CD14-positive monocyte (primary cell): ENCODE measurements around the gene NCOA4. TPM values are rescaled to one million over a fixed set of nuclear protein-coding genes. Genes with fewer than 3 reads are reported as not detected.
"Not testable (repeated sequence)": the region's sequence is repeated elsewhere in the genome, so short reads cannot be mapped to it uniquely, and the experiment has no call there.

Experiments used
- DNase-seq, 3 donors: peaks; one replicate each; pipeline ENCODE4 v3.0.0-alpha.2; 2011 to 2022
- H2AFZ ChIP-seq: 2 replicates; pipeline ENCODE4 v1.6.0; 2012; ENCODE audit warnings: mild to moderate bottlenecking, low read depth, low read length, inconsistent platforms; ENCODE audit not compliant: insufficient read depth, poor library complexity, severe bottlenecking
- H3K27ac ChIP-seq, 2 donors: 1 replicate in 1 of 2; 2 replicates in 1 of 2; pipeline ENCODE4 v1.5.1; 2012 to 2013; ENCODE audit warnings: low read length in 2 of 2, control low read depth in 1 of 2, inconsistent platforms in 1 of 2, low read depth in 1 of 2, mild to moderate bottlenecking in 1 of 2
- H3K27me3 ChIP-seq, 2 donors: one replicate each; pipeline versions ENCODE4 v1.6.0 to v1.6.1; 2011 to 2013; ENCODE audit warnings: low read length in 2 of 2; ENCODE audit not compliant: control insufficient read depth in 2 of 2, insufficient read depth in 2 of 2
- H3K36me3 ChIP-seq, 2 donors: replicated peaks in 1 of 2; 1 replicate in 1 of 2; 2 replicates in 1 of 2; pipeline versions ENCODE4 v1.5.1 to v1.6.1; 2012 to 2013; ENCODE audit warnings: low read length in 2 of 2, control low read depth in 1 of 2, inconsistent platforms in 1 of 2, mild to moderate bottlenecking in 1 of 2; ENCODE audit not compliant: insufficient read depth in 2 of 2, control insufficient read depth in 1 of 2
- H3K4me1 ChIP-seq, 2 donors: 1 replicate in 1 of 2; 2 replicates in 1 of 2; pipeline versions ENCODE4 v1.5.1 to v1.6.1; 2012 to 2013; ENCODE audit warnings: low read length in 2 of 2, control low read depth in 1 of 2, inconsistent platforms in 1 of 2, mild to moderate bottlenecking in 1 of 2, moderate library complexity in 1 of 2; ENCODE audit not compliant: insufficient read depth in 2 of 2, control insufficient read depth in 1 of 2
- H3K4me2 ChIP-seq: replicated peaks from 2 replicates; pipeline ENCODE3; 2012; ENCODE audit warnings: low read length, moderate library complexity, mild to moderate bottlenecking; ENCODE audit not compliant: poor library complexity, severe bottlenecking; ENCODE audit errors: extremely low read depth
- H3K4me3 ChIP-seq, 3 experiments: fragments of 200-600 bp in 1 of 3; sonication (generic) in 1 of 3; replicated peaks in 1 of 3; 1 replicate in 2 of 3; 2 replicates in 1 of 3; pipeline ENCODE4 v1.5.1; 2011 to 2013; ENCODE audit warnings: low read length in 3 of 3, mild to moderate bottlenecking in 3 of 3, control low read depth in 2 of 3, low read depth in 2 of 3, inconsistent platforms in 1 of 3, moderate library complexity in 1 of 3
- H3K79me2 ChIP-seq: 2 replicates; pipeline ENCODE4 v1.6.0; 2012; ENCODE audit warnings: mild to moderate bottlenecking, control low read depth, inconsistent platforms, low read length, moderate library complexity; ENCODE audit not compliant: insufficient read depth
- H3K9ac ChIP-seq: 2 replicates; pipeline ENCODE4 v1.6.0; 2017; ENCODE audit warnings: low read length, mild to moderate bottlenecking; ENCODE audit not compliant: insufficient read depth, poor library complexity, severe bottlenecking
- H3K9me3 ChIP-seq, 2 donors: replicated peaks in 1 of 2; 1 replicate in 1 of 2; 2 replicates in 1 of 2; pipeline versions ENCODE4 v1.5.1 to v1.6.1; 2012 to 2013; ENCODE audit warnings: low read length in 2 of 2, control low read depth in 1 of 2; ENCODE audit not compliant: control insufficient read depth in 1 of 2, insufficient read depth in 1 of 2
- H4K20me1 ChIP-seq: 2 replicates; pipeline ENCODE4 v1.6.0; 2012; ENCODE audit warnings: mild to moderate bottlenecking, low read length, control low read depth, moderate library complexity; ENCODE audit not compliant: insufficient read depth
- H3K27ac Mint-ChIP-seq, 7 donors: one replicate each; pipeline ENCODE4 v1.8.0; 2020; ENCODE audit warnings: mild to moderate bottlenecking in 7 of 7, mixed read lengths in 7 of 7, moderate library complexity in 6 of 7, inconsistent platforms in 2 of 7
- H3K27me3 Mint-ChIP-seq, 3 donors: one replicate each; pipeline ENCODE4 v1.8.0; 2021 to 2022; ENCODE audit warnings: low read depth in 3 of 3, mild to moderate bottlenecking in 3 of 3, mixed read lengths in 3 of 3, moderate library complexity in 3 of 3, inconsistent platforms in 1 of 3
- H3K36me3 Mint-ChIP-seq, 2 donors: one replicate each; pipeline ENCODE4 v1.8.0; 2020; ENCODE audit warnings: mixed read lengths in 2 of 2, inconsistent platforms in 1 of 2, mild to moderate bottlenecking in 1 of 2
- H3K4me1 Mint-ChIP-seq: one replicate; pipeline ENCODE4 v1.8.0; 2020; ENCODE audit warnings: mild to moderate bottlenecking, mixed read lengths
- H3K4me3 Mint-ChIP-seq, 2 donors: one replicate each; pipeline ENCODE4 v1.8.0; 2020; ENCODE audit warnings: mild to moderate bottlenecking in 2 of 2, mixed read lengths in 2 of 2, moderate library complexity in 1 of 2
- H3K9me3 Mint-ChIP-seq, 7 donors: one replicate each; pipeline ENCODE4 v1.8.0; 2020 to 2022; ENCODE audit warnings: mixed read lengths in 7 of 7, mild to moderate bottlenecking in 6 of 7, moderate library complexity in 6 of 7, inconsistent platforms in 2 of 7
- WGBS: methylation state at CpG from one replicate; pipeline ENCODE4 v1.1.5; 2013; ENCODE audit warnings: missing lambda C conversion rate; ENCODE audit not compliant: insufficient coverage; 5-methylcytosine and 5-hydroxymethylcytosine counted together
- intact Hi-C, 2 donors: fragments of 100-400 bp; cut with micrococcal nuclease; formaldehyde crosslinking; loops; one replicate each; pipeline versions ENCODE4 v1.15.0 to v1.15.1; 2023
- polyA plus RNA-seq, 3 donors: library from polyadenylated mRNA; depleted of rRNA in 1 of 3; unstranded in 2 of 3; stranded (reverse) in 1 of 3; fragments of 300-500 nt in 2 of 3; fragments of >200 nt in 1 of 3; fragmentation: Illumina TruSeq in 2 of 3; gene quantifications; 1 replicate in 2 of 3; 2 replicates in 1 of 3; pipeline ENCODE4 v1.2.3, GENCODE V29; 2012 to 2021
- TF ChIP-seq, protein P1 (sequence below): fragments of 200-600 bp; IDR thresholded peaks from one replicate; pipeline ENCODE4 v1.8.0; 2022; ENCODE audit warnings: antibody characterized with exemption, mild to moderate bottlenecking

NCOA4 gene
- polyA plus RNA-seq, 3 donors, result 161 to 853 (median 784) TPM

DNA sequence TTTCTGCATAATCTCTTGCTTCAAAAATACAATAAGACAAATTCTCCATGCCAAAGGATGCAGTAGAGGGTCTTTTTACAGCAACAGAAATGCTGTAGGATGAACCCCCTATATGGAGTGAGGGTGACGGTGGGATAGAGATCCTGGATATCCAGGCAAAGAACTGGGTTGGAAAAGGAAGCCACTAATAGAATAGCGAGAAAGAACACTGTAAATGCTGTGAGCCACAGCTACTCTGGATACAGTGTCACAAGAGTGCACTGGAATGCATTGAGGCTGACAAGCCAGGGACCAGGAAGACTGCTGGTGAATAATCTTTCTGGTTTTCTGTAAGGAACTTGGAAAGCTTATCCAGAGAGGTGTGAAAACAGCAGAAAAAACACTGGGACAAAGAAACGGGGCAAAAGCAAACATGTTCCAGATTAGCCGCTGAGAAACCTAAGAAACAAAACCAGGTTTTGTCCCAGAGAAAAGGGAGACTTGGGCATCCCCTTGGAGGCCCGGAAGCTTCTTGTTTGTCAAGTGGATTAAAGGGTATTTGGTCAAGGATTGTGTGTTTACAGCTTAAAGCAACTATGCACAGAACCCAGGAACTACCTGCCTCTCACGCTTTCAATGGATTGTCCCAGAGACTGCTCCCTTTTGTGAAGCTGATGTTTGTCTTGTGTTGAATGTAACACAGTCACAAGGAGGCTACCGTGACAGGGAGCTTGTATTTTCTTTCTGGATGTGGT is 21.8 kb upstream of the NCOA4 start:
- TF ChIP-seq, protein P1, sequence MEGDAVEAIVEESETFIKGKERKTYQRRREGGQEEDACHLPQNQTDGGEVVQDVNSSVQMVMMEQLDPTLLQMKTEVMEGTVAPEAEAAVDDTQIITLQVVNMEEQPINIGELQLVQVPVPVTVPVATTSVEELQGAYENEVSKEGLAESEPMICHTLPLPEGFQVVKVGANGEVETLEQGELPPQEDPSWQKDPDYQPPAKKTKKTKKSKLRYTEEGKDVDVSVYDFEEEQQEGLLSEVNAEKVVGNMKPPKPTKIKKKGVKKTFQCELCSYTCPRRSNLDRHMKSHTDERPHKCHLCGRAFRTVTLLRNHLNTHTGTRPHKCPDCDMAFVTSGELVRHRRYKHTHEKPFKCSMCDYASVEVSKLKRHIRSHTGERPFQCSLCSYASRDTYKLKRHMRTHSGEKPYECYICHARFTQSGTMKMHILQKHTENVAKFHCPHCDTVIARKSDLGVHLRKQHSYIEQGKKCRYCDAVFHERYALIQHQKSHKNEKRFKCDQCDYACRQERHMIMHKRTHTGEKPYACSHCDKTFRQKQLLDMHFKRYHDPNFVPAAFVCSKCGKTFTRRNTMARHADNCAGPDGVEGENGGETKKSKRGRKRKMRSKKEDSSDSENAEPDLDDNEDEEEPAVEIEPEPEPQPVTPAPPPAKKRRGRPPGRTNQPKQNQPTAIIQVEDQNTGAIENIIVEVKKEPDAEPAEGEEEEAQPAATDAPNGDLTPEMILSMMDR, result no peak
- H3K9me3 Mint-ChIP-seq, result peaks cover 4 to 10% (median 8%) of the 10 kb centered on the region in 7 donors
- H3K27ac ChIP-seq, result no peak overlapping the region

DNA sequence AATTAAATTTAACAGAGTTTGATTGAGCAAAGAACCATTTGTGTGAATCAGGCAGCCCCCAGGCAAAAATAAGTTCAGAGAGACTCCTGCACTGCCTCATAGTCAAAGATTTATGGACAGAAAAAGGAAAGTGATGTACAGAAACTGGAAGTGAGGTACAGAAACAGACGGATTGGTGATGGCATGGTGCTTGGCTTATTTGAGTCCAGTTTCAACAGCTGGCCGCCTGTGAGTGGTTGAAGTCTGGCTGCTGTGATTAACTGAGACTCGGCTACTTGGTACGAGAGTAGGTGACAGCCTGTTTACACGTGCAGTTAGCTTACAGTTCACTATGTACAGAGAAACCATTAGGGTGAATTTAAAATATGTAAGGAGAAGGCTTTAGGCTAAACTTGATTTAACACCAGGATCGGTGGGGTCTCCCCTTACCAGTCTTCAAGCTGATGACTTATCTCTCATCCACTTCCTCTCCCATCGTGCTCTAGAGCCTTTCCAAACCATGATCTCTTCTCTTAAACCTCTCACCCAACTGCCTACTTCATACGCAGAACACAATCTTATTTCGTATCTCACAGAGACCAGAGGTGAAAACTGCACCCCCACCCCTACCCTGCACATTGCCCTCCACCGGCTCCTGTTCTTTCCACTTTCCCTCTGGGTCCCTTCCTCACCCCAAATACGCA is 20.7 kb upstream of the NCOA4 start:
- Mint-ChIP-seq H3K36me3 (no peaks in the 10 kb centered on the region), H3K9me3 (peaks cover 0 to 2% (median 0%) of the 10 kb centered on the region in 7 donors), H3K4me3 (no peak overlapping the region), H3K4me1 (peaks cover 12% of the 10 kb centered on the region), H3K27ac (peak overlapping the region in 4 of 7 donors; percentile 1 to 54 (median 24)), H3K27me3 (peaks cover 0 to 4% (median 0%) of the 10 kb centered on the region in 3 donors)
- no peak overlapping the region for H3K27ac ChIP-seq
- H4K20me1 ChIP-seq, result no peaks in the 10 kb centered on the region
- no peaks in the 10 kb centered on the region for H3K79me2 ChIP-seq
- peak in 2 of 3 donors; percentile 17 to 33 for DNase-seq
- H3K4me1 ChIP-seq, result peaks cover 12 to 15% of the 10 kb centered on the region in 2 donors
- no peaks in the 10 kb centered on the region for H3K36me3 ChIP-seq
- TF ChIP-seq, protein P1, result no peak
- H3K27me3 ChIP-seq, result no peaks in the 10 kb centered on the region
- intact Hi-C loops, result no loop called here
- peak overlapping the region; percentile 8 for H3K4me2 ChIP-seq
- H3K9me3 ChIP-seq, result no peaks in the 10 kb centered on the region
- WGBS, result 54% methylated on average over 9 of the region's 11 CpGs
- H3K4me3 ChIP-seq, result no peak overlapping the region
- H3K9ac ChIP-seq, result peak overlapping the region; percentile 11
- H2AFZ ChIP-seq, result peak overlapping the region; percentile 28

More for the DNA sequence above, 21.8 kb upstream of the NCOA4 start:
- peak overlapping the region in 1 of 7 donors; percentile 59 for H3K27ac Mint-ChIP-seq
- 100% methylated on average over 6 of the region's 7 CpGs for WGBS
- H2AFZ ChIP-seq, result no peak overlapping the region
- H3K79me2 ChIP-seq, result no peaks in the 10 kb centered on the region
- no peaks in the 10 kb centered on the region for H3K27me3 ChIP-seq
- no peak overlapping the region for H3K9ac ChIP-seq
- no peak overlapping the region for H3K4me3 ChIP-seq
- peaks cover 3 to 8% of the 10 kb centered on the region in 2 donors for H3K9me3 ChIP-seq
- no peak overlapping the region for H3K4me2 ChIP-seq
- peaks cover 0 to 4% (median 0%) of the 10 kb centered on the region in 3 donors for H3K27me3 Mint-ChIP-seq
- no peak overlapping the region for H3K4me3 Mint-ChIP-seq
- H3K36me3 ChIP-seq, result no peaks in the 10 kb centered on the region
- no peaks in the 10 kb centered on the region for H4K20me1 ChIP-seq
- peaks cover 12% of the 10 kb centered on the region for H3K4me1 Mint-ChIP-seq
- DNase-seq, result no peak
- intact Hi-C loops, result no loop called here
- H3K36me3 Mint-ChIP-seq, result peaks cover 2 to 5% of the 10 kb centered on the region in 2 donors
- peaks cover 12 to 15% of the 10 kb centered on the region in 2 donors for H3K4me1 ChIP-seq

DNA sequence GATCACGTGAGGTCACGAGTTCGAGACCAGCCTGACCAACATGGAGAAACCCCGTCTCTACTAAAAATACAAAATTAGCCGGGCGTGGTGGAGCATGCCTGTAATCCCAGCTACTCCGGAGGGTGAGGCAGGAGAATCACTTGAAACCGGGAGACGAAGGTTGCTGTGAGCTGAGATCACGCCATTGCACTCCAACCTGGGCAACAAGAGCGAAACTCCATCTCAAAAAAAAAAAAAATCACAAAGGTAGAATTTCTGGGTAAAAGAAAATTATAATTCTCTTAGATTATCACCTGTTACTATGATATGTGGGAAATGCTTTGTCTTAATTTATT is 19.0 kb upstream of the NCOA4 start:
- H3K4me3 ChIP-seq, H3K79me2 ChIP-seq, H3K36me3 Mint-ChIP-seq, H3K27ac Mint-ChIP-seq, H3K4me2 ChIP-seq, H2AFZ ChIP-seq, H3K9me3 ChIP-seq, H3K9ac ChIP-seq, intact Hi-C loops, H3K4me1 ChIP-seq, H3K27ac ChIP-seq, DNase-seq, H3K9me3 Mint-ChIP-seq, H3K4me3 Mint-ChIP-seq, H3K27me3 ChIP-seq, H3K27me3 Mint-ChIP-seq, H3K4me1 Mint-ChIP-seq, H4K20me1 ChIP-seq, H3K36me3 ChIP-seq: not testable (repeated sequence)
- no CpG with 5 or more reads among the region's 11 CpGs for WGBS
